Activated CD8-positive, alpha-beta memory T cell treated with anti-CD3 and anti-CD28 coated beads for 24 hours (primary cell): ENCODE measurements around the gene PHACTR1.

Experiments used
- DNase-seq: peaks from one replicate; pipeline ENCODE4 v3.0.0-alpha.2; 2020

PHACTR1 gene

DNA sequence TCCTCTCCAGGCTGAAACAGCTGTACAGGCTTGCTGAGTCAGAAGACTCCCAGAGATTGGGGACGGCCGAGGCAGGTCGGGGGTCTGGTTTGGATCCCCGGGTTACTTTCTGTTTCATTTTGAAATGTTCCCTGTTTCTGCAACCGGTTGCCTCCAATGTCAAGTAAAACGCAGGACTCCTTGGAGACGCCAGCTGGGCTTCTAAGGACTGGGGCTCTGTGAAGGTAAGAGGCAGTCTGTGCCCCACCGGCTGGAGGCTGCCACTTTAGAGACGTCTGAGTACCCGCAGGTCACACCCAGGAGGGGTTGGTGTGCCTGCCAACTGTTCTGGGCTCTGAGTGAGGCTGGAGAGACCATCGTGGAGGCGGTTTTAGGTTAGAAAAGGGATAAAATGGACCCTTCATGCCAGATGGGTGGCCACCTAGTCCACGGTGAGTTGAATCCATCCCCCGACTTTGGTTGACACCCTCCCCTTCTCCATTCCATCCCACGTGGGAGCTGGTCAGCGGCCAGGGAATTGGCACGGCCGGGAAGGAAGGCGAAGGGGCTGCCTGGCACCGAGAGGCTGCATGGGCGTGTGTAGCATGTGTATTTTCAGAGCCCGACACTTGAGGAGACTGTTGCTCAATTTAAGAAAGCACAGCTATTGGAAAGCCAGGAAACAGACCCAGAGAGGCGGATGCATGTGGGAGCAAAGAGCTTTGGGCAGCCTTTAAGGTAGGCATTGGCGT lies 240.9 kb downstream of the PHACTR1 start:
- DNase-seq = peak; percentile 72

- no peak for DNase-seq
These were observed 241.6 kb downstream of the PHACTR1 start for GRCh38 chr6:12958052-12958706.

DNA sequence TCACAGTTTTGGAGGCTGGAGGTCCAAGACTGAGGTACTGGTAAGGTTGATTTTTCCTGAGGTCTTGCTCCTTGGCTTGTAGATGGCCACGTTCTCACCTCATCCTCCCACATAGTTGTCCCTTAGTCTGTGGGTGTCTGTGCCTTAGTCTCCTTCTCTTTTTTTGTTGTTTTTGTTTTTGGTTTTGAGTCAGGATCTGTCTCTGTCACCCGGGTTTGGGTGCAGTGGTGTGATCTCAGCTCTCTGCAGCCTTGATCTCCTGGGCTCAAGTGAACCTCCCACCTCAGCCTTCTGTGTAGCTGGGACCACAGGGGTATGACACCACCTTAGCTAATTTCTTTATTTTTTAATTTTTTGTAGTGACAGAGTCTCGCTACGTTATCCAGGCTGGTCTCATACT lies 245.2 kb downstream of the PHACTR1 start:
- DNase-seq = no peak

GRCh38 chr6:12962529-12962928 lies 246.0 kb downstream of the PHACTR1 start:
- DNase-seq = no peak

DNA sequence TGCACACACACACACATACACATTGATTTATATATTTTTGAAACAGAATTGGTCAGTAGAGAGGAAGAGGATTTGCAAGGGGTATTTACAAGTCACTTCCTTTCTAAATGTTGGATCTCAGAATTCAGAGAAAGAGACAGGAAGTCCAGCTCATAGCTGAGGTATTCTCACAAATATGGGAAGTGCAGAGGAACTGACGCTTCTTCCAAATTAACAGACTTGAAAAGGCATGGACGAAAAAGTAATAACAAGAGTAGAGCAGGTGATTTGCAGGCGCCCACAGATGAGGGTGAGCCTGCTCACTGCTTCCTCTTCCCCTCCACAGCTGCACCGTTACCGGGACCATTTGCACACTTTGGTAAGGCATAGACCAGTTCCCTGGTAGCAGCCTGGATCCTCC lies 246.4 kb downstream of the PHACTR1 start:
- no peak for DNase-seq

GRCh38 chr6:12963567-12963966 lies 247.0 kb downstream of the PHACTR1 start:
- DNase-seq = no peak

GRCh38 chr6:12967686-12968085 lies 251.1 kb downstream of the PHACTR1 start:
- no peak for DNase-seq

GRCh38 chr6:12968290-12968689 lies 251.7 kb downstream of the PHACTR1 start:
- no peak for DNase-seq

DNA sequence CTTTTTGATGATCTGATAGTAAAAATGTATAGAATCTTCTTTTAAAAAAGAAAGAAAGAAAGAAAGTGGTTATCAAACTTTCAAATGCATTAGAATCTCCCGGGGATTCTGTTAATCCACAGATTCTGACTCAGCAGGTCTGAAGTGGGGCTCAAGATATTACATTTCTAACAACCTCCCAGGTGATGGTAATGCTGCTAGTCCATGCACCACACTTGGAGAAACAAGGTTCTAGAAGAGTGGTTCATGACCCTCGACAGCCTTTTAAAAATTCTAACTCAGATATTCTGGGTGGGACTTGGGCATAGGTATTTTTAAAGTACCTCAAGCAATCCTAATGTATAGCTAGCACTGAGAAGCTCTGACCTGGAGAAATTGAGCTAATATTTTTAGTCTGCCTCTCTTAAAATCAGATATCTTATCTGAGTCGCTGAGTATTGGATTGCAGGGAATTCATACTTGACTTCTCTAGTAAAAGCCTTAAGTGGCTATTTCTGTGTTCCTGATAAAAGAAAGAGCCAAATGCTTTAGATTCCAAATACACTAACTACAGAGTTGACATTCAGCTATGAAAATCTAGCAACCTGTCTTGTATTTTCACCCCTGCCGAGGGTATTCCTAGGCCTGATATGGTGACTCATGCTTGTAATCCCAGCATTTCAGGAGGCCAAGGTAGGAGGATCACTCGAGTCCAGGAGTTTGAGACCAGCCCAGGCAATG lies 252.4 kb downstream of the PHACTR1 start:
- no peak for DNase-seq

DNA sequence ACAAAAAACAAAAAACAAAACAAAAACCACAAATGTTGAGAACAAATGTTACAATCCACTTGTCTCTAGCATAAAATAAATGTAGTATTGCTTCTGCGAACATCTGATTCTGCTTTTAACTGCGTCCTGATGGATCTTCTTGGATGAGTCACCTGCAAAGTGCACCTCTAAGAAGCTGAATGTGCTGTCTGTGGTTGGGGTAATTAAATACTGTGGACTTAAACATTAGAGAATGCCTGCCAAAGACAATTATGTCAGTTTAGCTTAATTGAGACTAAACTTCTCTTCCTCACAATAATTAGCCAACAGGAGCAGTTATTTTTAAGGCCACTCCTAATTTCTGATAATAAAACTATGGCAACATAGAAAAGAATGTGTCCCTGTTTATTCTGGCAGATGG lies 253.4 kb downstream of the PHACTR1 start:
- no peak for DNase-seq

- no peak for DNase-seq
These were observed 256.8 kb downstream of the PHACTR1 start for GRCh38 chr6:12973386-12973785.

GRCh38 chr6:12974551-12974950 lies 258.0 kb downstream of the PHACTR1 start:
- no peak for DNase-seq

DNA sequence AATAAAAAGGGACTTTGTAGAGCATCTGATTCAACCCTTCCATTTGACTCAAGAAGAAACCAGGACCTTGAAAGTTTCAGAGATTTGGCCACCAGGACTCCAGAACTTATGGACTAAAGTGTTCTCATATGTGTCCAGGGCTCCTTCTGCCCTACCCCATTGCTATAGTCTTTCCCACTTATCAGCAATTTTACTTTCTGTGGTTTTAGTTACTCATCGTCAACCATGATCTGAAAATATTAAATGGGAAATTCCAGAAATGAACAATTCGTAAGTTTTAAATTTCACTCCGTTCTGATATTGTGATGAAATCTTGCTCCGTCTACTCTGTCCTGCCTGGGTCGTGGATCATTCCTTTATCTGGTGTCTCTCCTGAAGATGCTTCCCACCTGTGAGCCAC lies 259.8 kb downstream of the PHACTR1 start:
- no peak for DNase-seq

GRCh38 chr6:12977206-12977605 lies 260.6 kb downstream of the PHACTR1 start:
- no peak for DNase-seq

GRCh38 chr6:12977806-12978205 lies 261.2 kb downstream of the PHACTR1 start:
- DNase-seq = no peak

DNA sequence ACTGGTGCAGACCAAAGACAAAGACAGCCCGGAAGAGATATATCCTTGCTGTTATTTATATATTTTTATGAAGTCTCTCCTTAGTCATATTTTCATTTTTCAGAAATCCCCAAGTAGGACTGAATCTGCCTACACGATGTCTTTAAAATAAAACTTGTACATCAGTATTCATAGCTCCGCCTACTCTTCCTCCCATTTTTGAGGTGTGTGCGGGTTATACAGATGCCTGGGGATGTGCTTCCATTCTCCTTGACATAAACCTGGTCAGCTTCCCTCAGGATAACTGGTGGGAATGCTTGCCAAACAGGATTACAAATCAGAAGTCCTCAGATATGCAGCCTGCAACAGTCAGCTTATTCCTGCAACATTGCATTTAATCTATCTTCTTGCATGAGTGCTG lies 264.2 kb downstream of the PHACTR1 start:
- DNase-seq = no peak

DNA sequence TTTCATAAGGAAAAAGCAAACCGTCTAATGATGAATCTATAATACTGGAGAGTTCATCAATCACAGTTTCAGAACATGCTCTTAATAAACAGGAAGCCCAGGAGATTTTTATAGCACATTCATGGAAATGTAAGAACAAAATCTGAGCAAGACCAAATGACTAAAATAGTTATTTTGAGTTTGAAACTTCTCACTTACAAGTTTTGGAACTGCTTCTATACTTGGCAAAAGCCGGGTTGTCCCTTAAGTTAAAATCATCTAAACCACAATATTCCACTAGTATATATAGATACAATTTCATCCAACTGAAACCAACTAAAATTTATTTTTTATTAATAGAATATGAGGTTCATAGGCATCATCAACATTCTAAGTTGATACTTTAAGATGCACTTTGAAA lies 268.2 kb downstream of the PHACTR1 start:
- DNase-seq = no peak

GRCh38 chr6:12987783-12988182 lies 271.2 kb downstream of the PHACTR1 start:
- DNase-seq = no peak

DNA sequence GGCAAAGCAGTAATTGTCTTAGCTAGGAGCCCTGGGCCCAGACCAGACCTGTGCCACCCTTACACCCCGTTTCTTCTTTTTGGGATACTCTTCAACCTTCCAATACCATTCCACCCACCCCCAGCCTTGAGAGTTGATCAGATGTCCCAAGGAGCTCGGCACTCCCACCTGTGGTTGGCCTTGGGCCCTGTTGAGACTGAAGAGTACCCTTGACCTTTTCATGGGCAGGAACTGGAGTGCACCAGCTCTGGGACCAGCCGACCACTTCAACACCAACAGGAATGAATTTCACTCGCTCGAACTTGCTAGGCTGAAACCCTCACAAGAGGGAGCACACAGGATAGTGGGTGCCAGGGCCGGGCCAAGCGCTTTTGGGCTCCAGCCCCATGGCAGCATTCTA lies 273.6 kb downstream of the PHACTR1 start:
- DNase-seq = no peak

DNA sequence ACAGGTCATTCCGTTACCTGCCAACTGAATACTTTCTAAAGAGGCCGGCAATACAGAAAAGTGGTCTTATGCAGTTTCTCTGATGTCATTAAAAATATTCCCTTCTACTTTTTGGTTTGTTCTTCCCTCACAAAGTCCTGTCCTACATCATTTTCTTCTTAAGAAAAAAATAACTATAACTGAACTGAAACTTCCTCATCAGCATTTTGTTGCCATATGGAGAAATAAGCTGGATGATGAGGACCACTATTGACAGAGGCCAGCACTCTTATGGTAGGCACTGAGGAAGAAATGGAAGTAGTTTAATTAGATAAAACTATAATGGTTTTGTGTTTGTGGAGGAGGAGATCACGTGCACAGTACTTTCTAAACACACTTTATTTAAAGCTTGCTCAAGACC lies 274.9 kb downstream of the PHACTR1 start:
- no peak for DNase-seq

DNA sequence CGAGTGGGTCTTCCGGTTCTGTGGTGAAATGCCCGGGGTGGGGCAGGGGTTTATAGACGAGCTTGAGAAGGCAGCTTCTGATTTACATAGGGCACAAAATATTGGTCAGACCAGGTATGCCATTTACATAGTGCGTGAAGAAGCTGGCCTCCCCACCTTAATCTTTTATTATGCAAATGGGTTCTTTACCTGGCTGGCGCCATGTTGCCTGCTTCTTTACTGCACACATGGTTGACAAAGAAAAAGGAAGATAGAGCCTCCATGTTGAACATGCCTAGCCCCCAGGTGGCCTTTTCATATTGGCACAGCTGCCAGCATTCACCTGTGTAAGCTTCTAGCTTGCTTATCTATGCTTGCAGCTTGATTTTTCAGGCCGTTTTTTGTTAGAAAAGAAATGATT lies 276.2 kb downstream of the PHACTR1 start:
- DNase-seq = no peak

GRCh38 chr6:12993283-12993898 lies 276.8 kb downstream of the PHACTR1 start:
- DNase-seq = no peak

DNA sequence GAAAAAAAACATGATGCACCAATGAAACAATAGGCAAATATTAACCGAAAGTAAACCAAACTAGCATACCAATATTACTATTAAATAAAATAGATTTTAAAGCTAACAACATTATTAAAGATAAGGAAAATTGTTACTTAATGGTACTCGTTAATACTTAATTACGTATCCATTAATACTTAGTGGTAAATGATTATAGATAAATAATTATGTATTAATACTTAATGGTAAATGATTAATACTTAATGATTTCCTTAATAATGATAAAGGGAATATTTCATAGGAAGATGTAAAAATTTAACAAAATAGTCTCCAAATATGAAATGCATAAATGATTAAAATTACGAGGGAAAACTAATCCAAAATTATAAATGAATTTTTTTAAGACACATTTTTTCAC lies 278.9 kb downstream of the PHACTR1 start:
- no peak for DNase-seq

- no peak for DNase-seq
These were observed 284.0 kb downstream of the PHACTR1 start for GRCh38 chr6:13000537-13000936.
